Body of pancreas (tissue), 4 donors: ENCODE data around the gene ADAMTS17.

Experiments used
- POLR2A ChIP-seq, 3 donors: fragments of 450-650 bp; IDR thresholded peaks; one replicate each; pipeline ENCODE4 v1.6.1; 2016; ENCODE audit warnings: antibody characterized with exemption in 3 of 3, mild to moderate bottlenecking in 2 of 3
- TF ChIP-seq, protein P1 (sequence below), 7 experiments: fragments of 450-650 bp in 4 of 7; fragments of 200-600 bp in 3 of 7; sonication (generic) in 3 of 7; IDR thresholded peaks; one replicate each; pipeline ENCODE4 v1.5.1; 2016 to 2019; ENCODE audit warnings: antibody characterized with exemption in 7 of 7

- TF ChIP-seq, protein P1, sequence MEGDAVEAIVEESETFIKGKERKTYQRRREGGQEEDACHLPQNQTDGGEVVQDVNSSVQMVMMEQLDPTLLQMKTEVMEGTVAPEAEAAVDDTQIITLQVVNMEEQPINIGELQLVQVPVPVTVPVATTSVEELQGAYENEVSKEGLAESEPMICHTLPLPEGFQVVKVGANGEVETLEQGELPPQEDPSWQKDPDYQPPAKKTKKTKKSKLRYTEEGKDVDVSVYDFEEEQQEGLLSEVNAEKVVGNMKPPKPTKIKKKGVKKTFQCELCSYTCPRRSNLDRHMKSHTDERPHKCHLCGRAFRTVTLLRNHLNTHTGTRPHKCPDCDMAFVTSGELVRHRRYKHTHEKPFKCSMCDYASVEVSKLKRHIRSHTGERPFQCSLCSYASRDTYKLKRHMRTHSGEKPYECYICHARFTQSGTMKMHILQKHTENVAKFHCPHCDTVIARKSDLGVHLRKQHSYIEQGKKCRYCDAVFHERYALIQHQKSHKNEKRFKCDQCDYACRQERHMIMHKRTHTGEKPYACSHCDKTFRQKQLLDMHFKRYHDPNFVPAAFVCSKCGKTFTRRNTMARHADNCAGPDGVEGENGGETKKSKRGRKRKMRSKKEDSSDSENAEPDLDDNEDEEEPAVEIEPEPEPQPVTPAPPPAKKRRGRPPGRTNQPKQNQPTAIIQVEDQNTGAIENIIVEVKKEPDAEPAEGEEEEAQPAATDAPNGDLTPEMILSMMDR (IDR thresholded peaks at IDR 0.05), result no peak
- TF ChIP-seq POLR2A (IDR thresholded peaks at IDR 0.05), result no peak
These were observed 348.5 kb downstream of the ADAMTS17 start for GRCh38 chr15:99993262-99993661.
